ENCODE measurements around the gene PRCP. TPM values are rescaled to one million over a fixed set of nuclear protein-coding genes. Genes with fewer than 3 reads are reported as not detected.

The PRCP gene
- total RNA-seq, 1 experiment from 2014 or later = 57.0 TPM

GRCh38 chr11:82901165-82901921 lies 1.1 kb upstream of the PRCP start, which contains the start of gene DDIAS:
TSS of gene DDIAS (plus strand) at chr11:82901736. CDS start at chr11:82914739, 13,003 bp downstream.
- Histone ChIP-seq H3K27me3 (ENCODE audit: control insufficient read depth, insufficient read depth, low read length) (no peaks in the 10 kb centered on the region), H3K4me3 (ENCODE audit: low read depth in 2 of 2, low read length in 2 of 2) (peak within 1 kb of the TSS; percentile 75 to 91), H3K27ac (ENCODE audit: low read length) (peak within 1 kb of the TSS; percentile 93), H3K9me3 (ENCODE audit: control insufficient read depth, insufficient read depth, low read depth, low read length) (no peaks in the 10 kb centered on the region), H3K4me1 (ENCODE audit: control insufficient read depth, insufficient read depth, low read length) (peaks cover 20% of the 10 kb centered on the region), H3K36me3 (ENCODE audit: control insufficient read depth, insufficient read depth, low read length) (no peaks in the 10 kb centered on the region; the same call in 1 of the 2 replicates)
- no TSS peak for BruUV-seq (replicated peaks)
- DNase-seq (ENCODE audit: low read depth, low spot score) = peak; percentile 97
- in situ Hi-C loops (cut with HindIII; ENCODE audit: low pct_unique_long_range_greater_than_20kb, low sequenced_read_pairs) (no loop called here), intact Hi-C loops (cut with micrococcal nuclease; ENCODE audit: unreplicated experiment) (loop anchor here (10.0 kb wide), 2 partner anchors 253 to 383 kb away; partner anchors contain the start of genes CCDC90B and PCF11)
- CTCF ChIA-PET = interaction anchor here (0.6 to 2.3 kb wide), 5 partner anchors 26 to 392 kb away, joined by 3 to 10 read pairs (median 3); partner anchors contain the start of gene FAM181B
- TF ChIP-seq POLR2AphosphoS5 (IDR thresholded peaks at IDR 0.05; ENCODE audit: low read depth, low read length) (peak; percentile 92), TCF7L2 (IDR thresholded peaks at IDR 0.05; ENCODE audit: low read depth, low read length) (peak; percentile 67; the same call in 1 of the 2 replicates), REST (IDR thresholded peaks at IDR 0.05; ENCODE audit: insufficient read depth in 1 of 2, low read depth in 2 of 2, low read length in 1 of 2) (no peak), SIN3A (IDR thresholded peaks at IDR 0.05; ENCODE audit: borderline replicate concordance, insufficient read depth, low read depth, low read length) (peak; percentile 99), CTCF (IDR thresholded peaks at IDR 0.05) (no peak)
- POLR2A ChIA-PET = interaction anchor here (0.6 to 1.3 kb wide), 5 partner anchors 86 to 385 kb away, joined by 3 to 8 read pairs (median 3); partner anchors contain the start of gene CCDC90B
- ATAC-seq = peak; percentile 86

- ChIA-PET CTCF (interaction anchor here (2.3 kb wide), 1 partner anchor 32 kb away, joined by 10 read pairs; no protein-coding TSS in a partner anchor), POLR2A (interaction anchor here (0.6 to 0.7 kb wide), 4 partner anchors 10 to 295 kb away, joined by 3 to 4 read pairs (median 3); partner anchors contain the start of gene PCF11)
- in situ Hi-C loops (cut with HindIII; ENCODE audit: low pct_unique_long_range_greater_than_20kb, low sequenced_read_pairs) (no loop called here), intact Hi-C loops (cut with micrococcal nuclease; ENCODE audit: unreplicated experiment) (loop anchor here (10.0 kb wide), 2 partner anchors 255 to 385 kb away; partner anchors contain the start of genes CCDC90B and PCF11)
- Histone ChIP-seq H3K27me3 (ENCODE audit: control insufficient read depth, insufficient read depth, low read length) (no peaks in the 10 kb centered on the region), H3K4me1 (ENCODE audit: control insufficient read depth, insufficient read depth, low read length) (peaks cover 20% of the 10 kb centered on the region), H3K36me3 (ENCODE audit: control insufficient read depth, insufficient read depth, low read length) (no peaks in the 10 kb centered on the region; the same call in 1 of the 2 replicates), H3K4me3 (ENCODE audit: low read depth in 2 of 2, low read length in 2 of 2) (peak overlapping the region; percentile 75 to 91), H3K9me3 (ENCODE audit: control insufficient read depth, insufficient read depth, low read depth, low read length) (no peaks in the 10 kb centered on the region), H3K27ac (ENCODE audit: low read length) (peak overlapping the region; percentile 87)
- ATAC-seq (no peak; the same call in 1 of the 2 replicates), DNase-seq (ENCODE audit: low read depth, low spot score) (no peak)
- TF ChIP-seq POLR2AphosphoS5 (IDR thresholded peaks at IDR 0.05; ENCODE audit: low read depth, low read length) (no peak), CTCF (IDR thresholded peaks at IDR 0.05) (no peak), TCF7L2 (IDR thresholded peaks at IDR 0.05; ENCODE audit: low read depth, low read length) (no peak), REST (IDR thresholded peaks at IDR 0.05; ENCODE audit: insufficient read depth in 1 of 2, low read depth in 2 of 2, low read length in 1 of 2) (no peak), SIN3A (IDR thresholded peaks at IDR 0.05; ENCODE audit: borderline replicate concordance, insufficient read depth, low read depth, low read length) (no peak)
- BruUV-seq (replicated peaks) = TSS peak; percentile 65
These were observed 313 bp downstream of the PRCP start for GRCh38 chr11:82899957-82900276.
